SKM-1 treated with dmso at 0.1 percent for 144 hours (cell line): Measurements from ENCODE around the gene POLD2.

ENCODE experiments used
- DNase-seq: peaks from one replicate; lab custom pipeline; 2025; ENCODE audit not compliant: unreplicated experiment; lab: John Stamatoyannopoulos, UW

The POLD2 gene

DNA sequence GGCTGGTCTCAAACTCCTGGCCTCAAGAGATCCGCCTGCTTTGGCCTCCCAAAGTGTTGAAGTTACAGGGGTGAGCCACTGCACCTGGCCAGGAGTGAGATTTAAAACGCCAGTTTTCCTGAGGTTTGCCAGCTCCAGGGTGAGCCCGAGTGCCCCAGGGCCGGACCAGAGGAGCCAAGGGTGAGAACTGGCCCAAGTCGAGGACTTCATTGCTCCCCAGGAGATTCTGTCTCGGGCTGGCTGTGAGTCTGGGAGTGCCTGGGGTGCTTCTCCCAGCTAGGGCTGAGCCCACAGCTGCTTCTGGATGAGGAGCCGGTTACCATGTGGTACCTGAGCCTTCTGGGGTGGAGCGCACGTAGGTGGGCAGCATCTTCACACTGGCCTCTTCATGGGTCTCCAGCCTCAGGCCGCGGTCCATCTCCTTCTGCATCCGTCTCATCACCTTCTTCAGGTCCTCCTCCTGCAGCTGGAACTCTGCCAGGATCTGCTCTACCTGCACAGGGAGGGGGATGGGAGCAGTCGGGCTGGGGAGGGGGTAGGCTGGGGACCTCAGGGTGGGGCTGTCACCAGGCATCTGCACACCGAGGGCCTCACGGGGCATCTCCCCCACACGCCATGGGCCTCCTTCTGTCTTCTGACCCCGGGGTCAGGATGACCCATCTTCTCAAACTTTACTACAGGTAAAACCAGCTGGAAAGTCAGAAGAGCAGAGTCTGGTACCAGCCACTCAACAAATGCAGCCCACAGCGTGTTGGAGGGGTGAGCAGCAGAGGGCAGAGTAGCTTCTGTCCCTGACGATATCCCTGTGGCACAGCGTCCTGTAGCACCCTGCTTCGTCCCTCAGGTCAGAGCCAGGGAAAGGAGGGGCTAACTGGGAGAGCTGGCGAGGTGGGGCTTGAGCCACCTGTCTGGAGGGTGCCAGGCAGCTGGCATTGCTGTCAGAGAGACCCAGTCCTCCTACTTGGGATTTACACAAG is 29.9 kb upstream of the POLD2 start:
- no peak for DNase-seq

DNA sequence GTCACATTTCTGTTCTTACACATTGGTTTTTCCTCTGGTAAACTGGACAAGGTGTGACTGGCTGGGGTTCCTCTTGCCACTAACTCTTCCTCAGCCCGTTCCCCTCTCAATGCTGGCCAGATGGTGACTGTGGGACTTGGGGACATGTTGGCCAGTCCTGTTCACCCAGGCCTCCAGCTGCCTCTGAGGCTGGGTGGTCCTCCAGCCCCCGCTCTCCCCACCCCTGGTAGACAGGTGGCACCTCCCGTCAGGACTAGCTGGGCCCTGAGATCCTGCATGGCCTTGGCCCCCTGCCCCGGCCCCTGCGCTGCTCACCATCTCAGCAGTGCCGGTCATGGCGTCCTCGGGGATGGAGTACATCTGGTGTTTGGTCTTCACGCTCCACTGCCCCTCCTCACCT is 28.6 kb upstream of the POLD2 start:
- DNase-seq, result no peak

DNA sequence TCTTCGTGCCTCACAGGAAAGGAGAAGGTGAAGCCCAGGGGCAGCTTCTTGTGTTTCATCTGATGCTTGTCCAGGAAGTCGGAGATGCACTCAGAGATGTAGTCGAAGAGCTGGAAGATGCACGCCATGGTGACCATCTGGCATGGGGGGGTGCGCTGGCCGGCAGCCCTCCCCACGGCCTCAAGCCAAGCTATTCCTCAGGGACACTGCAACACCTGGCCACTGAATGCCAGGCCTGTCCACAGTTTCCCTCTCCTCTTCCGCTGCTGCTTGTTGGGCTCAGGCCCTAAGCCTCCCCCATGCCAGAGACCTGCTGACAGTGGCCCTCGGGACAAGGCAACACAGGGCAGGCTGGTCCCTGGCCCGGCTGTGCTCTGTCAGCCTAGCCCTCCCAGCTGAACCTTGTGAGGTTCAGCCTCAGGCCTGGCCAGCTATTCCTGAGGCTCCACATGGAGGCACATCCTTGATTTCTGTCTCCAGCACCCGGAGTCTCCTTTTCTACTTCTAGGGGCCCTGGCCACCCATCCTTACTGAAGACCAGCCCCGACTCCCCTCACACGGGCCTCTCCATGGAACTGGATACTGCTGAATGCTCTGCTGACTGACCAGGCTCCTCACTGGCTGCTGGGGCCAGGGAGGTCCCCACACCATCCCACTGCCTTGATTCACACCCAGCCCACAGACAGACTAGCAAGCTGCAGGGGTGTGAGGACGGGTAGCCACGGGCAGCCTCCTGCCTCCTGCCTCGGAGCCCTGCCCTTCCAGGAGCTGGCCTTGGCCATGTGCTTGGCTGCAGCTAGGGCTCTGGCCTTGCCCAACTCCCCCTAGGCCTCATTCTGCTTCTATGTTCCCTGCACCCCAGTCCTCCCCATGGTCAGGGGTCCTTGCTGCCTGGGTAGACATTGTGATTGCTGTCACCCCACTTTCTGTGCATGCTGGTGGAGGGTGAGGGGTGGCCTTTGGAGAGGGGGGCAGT is 27.9 kb upstream of the POLD2 start:
- no peak for DNase-seq

DNA sequence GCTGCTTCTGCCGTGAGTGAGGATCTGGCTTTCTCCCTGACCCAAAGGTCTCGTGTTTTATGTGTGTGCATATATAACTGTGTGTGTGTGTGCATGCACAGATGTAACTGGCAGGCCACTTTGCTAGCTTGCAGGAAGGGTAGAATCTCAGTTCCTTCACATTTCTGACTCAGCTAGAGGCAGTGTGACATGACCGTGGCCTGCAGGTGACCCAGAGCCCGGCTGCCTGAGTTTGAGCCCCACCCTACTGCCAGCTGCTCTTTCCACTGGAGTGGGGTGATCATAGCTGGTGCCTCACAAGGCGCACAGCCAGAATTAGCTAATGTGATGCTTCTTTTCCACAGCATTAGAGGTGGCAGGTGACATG is 27.1 kb upstream of the POLD2 start:
- no peak for DNase-seq

DNA sequence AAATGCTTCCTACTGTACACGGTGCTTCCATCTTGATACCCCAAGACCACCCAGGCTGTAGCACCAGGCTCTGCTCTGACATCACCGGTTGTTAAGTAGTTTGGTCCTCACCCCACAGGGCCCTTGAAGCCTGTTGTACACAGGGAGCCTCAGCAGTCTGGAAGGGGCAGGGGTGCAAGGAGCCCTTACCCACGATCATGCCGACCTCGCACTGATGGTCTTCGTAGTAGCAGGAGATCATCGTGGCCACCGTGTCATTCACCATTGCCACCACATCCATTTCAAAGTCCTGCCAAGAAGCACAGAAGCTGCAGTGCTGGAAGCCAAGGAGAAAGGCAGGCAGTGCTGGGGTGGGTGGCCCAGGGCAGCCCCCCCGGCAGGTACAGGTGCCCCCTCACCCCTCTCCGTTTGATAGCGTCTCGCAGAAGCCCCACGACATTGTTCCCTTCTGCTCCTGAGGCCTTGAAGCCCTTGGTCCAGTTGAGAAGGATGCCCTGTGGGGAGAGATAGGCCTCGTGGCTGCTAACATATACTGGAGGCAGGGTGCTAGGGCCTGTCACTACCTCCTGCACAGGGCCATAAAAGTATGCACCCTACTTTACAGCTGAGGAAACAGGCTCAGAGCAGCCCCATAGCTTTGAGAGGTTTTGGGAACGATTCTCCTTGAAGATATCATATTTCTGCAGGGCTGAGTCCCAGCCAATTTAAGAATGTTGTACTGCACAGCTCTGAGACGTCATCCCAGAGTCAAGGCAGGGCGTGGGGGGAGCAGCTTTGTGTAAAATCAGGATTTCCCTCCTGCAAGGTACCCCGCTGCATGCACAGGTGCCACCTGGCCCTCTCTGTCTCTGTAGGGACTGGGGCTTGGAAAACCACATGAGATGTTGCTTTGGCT is 26.5 kb upstream of the POLD2 start:
- DNase-seq, result no peak

DNA sequence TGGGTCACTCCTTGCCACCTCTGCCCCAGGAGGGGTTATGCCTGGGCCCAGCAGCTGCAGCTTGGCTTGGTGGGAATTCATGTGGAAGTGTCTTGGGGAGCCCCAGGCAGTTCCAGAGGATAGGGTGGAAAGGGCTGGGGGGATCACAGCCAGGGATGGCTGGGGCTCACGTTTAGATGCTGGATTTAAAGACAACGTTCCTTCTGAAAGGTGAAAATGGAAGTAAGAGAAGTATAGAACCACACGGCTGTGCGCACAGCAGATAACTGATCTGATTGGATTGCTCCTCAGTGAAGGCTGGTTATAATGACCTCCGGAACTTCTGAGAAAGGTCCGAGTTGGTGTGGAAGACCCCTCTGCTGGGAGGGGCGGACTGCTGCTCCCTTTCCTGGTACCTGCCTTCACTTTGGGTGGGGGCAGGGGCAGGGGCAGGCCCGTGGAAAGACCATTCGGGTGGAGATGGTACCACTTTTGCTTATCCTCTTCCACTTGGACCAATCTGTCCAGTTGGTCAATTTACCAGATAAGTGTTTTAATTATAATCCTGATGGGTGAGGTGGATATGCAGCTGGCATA is 25.7 kb upstream of the POLD2 start:
- no peak for DNase-seq

DNA sequence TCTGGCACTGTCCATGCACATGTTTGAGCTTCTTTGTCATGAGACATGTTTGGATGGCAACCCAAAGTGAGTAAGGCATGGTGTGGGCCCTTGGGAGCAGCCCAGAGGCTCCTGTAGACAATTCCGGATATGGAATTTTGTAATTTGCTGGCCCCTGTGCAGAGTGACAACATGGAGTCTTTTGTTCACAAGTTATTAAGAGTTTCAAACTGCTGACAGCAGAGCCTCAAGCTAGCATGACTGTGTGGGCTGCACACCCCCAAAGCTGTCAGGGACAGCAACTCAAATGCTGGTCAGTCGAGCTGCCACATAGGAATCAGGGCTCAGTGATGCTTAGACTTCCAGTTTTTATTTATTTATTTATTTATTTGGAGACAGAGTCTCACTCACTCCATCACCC is 24.8 kb upstream of the POLD2 start:
- DNase-seq, result no peak

DNA sequence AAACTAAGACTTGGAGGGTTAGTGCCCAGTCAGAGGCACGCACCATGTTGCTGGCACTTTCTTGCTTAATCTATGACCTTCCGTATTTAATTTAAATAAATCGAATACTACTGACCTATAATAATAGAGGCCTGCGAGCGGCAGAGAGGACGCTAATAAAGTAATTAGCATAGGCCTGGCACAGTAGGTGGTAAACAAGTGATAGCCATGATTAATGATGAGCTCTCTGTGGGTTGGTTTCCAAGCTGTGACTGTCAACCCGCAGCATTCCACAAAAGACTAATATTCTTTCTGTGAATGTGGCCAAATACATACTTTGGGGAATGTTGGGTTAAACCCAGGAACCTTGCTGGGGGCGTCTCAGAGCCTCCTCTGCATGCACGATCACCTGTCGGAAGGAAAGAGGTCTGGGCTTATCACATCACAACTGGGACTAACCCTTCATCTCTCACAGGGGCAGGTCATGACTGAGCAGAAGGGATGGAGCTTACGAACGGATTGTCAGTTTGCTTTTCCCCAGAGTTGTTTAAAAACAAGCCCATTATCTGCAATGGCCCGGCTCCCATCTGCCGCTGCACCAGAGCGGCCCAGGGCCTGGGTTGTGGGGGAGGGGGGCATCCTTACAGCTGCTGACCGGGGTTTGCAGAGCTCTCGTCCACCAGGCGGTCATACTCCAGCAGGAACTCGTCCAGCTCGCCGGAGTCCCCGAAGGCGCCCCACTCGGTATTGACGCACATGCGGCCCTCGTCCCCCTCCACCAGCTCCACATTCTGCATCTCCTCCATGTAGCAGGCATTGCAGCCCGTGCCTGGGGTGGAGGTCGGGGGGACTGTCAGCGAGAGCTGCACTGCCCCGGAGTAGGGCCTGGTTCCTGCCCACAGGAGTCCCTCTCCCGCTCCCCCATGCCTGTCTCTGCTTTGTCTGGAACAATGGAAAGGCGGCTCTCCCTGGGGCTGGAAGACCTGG is 24.0 kb upstream of the POLD2 start:
- no peak for DNase-seq

DNA sequence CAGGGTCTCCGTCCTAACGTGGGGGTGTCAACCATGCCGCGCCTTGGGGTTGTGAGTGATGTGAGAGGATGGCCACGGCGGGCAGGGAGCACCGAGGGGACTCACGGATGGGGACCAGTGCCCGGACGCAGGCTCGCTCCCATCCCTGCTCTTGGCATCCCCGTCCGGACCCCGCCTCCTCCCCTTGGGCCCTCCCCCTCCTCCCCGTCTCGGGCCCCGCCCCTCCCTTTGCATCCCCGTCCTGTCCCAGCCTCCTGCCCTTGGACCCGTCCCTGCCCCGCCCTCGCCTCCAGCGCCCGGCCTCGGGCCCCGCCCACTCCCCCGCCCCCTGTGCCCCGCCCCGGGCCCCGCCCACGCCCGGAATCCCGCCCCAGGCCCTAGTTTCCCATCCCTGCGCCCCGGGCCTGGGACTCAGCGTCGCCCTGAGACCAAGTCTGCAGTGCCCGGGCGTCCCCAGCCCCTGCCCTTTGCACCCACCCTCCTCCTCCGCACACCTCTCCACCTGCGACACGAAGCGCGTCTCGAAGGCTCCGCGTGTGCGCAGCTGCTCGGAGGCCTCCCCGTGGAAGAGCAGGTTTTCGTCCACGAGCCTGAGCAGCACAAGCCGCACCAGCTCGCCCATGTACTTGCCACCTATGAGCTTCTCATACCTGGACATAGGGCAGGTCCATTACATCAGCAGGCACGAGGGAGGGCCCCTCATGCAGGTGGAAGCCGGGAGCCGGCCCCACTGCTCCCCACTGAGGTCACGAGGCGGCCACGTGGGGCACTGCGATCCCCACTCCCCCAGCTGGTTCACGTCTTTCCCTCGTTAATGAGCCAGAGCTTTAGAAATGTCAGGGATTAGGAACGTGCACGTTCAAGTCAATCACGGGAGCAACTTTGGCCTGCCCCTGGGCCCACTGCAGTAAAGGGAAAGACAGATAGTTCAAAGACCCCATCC is 22.9 kb upstream of the POLD2 start:
- DNase-seq, result no peak

DNA sequence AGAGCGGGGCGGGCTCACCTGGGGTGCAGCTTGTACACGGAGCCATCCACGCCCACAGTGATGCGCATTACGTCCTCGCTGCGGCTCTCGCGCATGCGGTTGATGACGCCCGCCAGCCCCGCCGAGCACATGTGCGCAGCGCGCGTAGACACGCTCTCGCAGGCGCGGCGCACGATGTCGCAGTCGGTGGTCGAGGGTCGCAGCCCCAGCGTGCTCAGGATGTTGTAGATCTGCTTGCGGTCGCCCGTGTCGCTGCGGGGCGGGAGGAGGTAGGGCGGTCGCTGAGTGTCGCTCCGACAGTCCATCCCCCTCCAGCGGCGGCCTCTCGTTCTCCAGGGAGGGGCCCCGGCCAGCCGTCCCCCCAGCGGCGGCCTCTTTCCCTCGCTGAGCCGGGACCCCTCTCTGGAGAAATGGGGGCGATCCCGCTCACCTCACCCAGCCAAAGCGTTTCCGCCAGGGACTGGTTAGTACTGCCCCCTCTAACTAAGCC is 22.2 kb upstream of the POLD2 start:
- DNase-seq, result no peak

DNA sequence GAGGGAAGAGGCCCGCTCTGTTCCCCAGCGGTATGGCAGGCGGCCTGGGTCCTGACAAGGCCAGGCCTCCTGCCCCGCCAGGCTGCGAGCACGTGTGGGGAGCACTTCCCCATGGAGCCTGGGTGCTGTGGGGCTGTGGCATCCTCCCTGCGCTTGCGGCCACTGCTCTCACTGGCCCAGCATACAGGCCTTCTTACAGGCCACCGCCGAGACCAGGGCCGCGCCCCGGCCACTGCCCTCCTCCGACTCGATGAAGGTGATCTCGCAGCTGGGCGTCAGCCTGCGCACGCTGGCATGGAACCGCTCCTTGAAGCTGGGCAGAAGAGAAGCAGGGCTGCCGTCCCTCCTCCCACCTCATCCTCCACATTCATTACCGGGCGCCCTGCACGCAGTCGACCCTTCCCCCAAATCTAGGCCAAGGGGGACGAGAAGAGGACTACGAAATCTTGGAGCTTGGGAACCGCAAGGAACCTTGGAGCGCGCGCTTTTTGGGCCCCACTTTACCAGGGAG is 21.7 kb upstream of the POLD2 start:
- no peak for DNase-seq

DNA sequence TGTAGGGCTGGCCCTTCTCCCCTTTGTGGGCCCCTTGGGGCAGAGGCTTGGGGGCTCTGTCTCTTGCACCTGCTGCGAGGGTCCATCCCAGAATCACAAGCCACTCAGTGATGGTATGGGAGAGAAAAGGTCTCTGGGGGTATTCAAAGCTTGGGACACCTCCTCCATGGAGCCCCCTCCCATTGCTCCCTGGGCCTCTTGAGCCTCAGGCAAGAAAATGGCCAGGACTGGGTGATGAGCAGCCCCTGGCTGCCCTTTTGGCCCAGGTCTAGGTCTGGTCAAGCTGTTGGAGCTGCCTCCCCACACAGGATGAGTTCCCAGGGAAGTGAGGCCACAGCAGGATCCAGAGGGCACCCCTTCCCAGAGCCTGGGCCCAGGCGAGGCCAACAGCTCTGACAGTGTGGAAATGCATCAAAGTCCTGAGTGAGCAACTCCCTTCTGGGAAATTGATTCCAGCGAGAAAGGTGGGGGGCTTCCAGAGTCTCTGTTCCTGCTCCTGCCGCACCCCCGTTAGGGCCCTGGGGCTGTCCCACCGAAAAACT is 21.1 kb upstream of the POLD2 start:
- no peak for DNase-seq

DNA sequence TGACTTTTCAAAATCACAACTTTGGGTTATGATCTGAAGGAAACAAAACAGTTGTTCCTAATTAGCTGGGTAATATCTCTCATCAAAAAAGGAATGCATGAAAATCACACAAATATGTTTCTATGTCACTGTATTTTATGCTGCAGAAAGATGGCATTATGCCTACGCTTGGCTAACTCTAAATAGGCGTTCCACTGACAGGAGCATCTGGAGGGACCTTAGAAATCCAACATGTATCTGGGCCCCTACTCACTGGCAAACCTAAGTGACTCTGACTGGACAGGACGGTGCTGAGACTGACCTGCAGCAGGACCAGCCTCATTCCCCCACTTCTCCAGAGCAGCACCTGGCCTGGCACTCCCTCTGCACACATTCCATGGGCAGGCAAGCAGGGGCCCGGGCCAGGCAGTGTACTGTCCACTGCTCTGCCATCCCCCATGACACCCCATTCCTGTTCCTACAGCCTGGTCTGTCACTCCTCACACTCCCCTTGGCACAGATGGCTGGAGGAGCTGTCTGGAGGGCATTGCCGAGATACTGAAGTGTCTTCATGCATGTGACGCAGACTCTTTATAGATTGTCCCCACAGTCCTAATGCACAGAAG is 20.4 kb upstream of the POLD2 start:
- DNase-seq, result no peak

DNA sequence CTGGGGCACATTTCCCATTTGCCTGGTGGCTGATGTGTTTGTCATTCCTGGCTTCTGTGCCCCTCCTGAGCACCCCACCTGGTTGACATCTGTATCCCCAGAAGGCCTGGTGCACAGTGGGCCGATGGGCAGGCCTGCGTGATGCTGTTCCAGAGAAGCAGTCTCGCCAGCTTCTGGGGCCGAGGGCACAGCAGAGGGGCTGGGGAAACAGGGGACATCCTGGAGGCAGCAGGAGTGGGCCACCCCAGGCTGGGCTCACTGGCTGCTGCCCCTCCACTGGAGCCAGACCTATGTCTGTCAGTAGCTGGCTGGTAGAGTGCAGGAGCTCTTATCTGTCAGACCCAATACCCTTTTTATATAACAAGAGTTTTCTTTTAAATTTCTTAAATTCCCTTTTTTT is 18.7 kb upstream of the POLD2 start:
- DNase-seq, result no peak

DNA sequence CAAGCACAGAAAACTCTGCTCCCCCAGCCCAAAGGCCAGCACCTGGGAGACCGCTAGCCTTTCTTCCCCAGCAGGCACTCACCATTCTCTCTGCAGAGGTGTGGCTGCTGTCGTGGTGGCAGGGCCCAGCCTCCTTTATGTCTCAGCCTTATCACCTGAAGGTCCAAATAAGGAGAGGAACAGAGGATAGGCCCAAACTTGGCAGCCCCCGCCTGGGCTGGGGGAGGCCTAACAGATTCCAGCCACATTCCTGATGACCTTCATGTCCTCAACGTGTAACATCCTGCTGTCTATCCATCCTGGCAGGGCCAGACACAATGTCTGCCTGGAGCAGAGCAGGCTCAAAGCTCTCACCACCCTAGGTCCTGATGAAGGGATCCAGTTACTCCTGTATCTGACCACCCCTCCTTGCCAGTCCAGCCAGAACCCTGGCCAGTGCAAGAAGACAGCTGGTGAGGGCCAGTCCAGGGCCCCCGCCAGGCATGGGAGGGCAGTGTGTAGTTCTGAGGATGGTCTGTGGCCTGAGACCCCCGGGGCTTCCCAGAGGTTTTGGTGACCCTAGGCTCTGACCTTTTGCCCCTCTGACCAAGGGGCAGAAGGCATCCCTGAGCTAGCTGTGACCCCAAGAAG is 18.0 kb upstream of the POLD2 start, which contains the start of gene MYL7:
MYL7 (minus strand) TSS at position 112 of the 630 bp plus-strand sequence; CDS start at position 85, 27 bp downstream.
- DNase-seq, result no peak

DNA sequence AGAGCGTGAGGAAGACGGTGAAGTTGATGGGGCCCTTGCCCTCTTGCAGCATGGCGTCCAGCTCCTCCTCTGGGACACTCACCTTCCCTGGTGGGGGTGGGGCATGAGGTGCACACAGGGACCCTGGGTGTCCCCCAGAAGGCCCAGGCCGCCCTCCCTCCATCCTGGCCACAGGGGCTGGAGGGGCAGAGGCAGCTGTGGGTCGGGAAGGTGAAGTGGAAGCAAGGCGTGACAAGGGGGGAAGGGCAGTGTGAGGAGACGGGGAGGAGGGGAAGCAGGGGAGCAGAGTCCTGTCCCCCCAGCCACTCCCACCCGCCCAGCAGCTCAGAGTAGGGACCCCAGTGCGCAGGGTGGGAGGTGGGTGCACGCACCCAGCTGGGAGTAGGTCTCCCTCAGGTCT is 17.0 kb upstream of the POLD2 start:
- no peak for DNase-seq
